ENCODE results near the gene EEF1A2. TPM values are rescaled to one million over a fixed set of nuclear protein-coding genes. Genes with fewer than 3 reads are reported as not detected.

EEF1A2 gene
- total RNA-seq, 6 experiments from 2014 or later = 0.22 to 153 (median 1.0) TPM

DNA sequence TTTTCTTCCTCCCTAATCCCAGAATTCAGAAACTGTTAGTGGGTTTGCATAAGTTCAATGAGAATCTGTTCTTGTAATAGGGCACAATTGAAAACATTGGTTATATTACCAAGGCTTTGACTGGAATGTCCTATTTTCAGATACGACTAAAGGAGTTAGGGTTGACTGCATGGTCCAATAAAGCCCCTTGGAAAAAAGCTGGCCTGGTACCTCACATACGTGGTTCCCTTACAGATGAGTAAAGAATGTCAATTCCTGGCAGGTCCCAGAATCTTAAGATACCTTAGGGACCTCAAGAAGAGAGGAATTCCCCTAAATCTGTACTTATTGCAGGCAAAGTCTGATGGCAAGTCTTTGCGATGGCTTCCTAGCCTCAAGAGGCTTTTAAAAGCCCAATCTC, 26.3 kb upstream of the EEF1A2 start:
- no peaks in the 10 kb centered on the region for H3K9me3 ChIP-seq
- H3K36me3 ChIP-seq = no peaks in the 10 kb centered on the region
- no peak overlapping the region for H3K27ac ChIP-seq
- TF ChIP-seq, protein P1, sequence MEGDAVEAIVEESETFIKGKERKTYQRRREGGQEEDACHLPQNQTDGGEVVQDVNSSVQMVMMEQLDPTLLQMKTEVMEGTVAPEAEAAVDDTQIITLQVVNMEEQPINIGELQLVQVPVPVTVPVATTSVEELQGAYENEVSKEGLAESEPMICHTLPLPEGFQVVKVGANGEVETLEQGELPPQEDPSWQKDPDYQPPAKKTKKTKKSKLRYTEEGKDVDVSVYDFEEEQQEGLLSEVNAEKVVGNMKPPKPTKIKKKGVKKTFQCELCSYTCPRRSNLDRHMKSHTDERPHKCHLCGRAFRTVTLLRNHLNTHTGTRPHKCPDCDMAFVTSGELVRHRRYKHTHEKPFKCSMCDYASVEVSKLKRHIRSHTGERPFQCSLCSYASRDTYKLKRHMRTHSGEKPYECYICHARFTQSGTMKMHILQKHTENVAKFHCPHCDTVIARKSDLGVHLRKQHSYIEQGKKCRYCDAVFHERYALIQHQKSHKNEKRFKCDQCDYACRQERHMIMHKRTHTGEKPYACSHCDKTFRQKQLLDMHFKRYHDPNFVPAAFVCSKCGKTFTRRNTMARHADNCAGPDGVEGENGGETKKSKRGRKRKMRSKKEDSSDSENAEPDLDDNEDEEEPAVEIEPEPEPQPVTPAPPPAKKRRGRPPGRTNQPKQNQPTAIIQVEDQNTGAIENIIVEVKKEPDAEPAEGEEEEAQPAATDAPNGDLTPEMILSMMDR (IDR thresholded peaks at IDR 0.05) = no peak
- no peak for TF ChIP-seq POLR2A (IDR thresholded peaks at IDR 0.05)
- no peak overlapping the region for H3K4me3 ChIP-seq
- 78% methylated on average over 3 of the region's 3 CpGs for WGBS (ENCODE audit: insufficient coverage, low coverage, low lambda C conversion rate, missing lambda C conversion rate)
- DNase-seq (no peak), ATAC-seq (no peak)
- H3K27me3 ChIP-seq = no peaks in the 10 kb centered on the region
- intact Hi-C loops (cut with DNase I) = no loop called here
- peaks cover 0 to 7% (median 2%) of the 10 kb centered on the region in 4 donors for H3K4me1 ChIP-seq

DNA sequence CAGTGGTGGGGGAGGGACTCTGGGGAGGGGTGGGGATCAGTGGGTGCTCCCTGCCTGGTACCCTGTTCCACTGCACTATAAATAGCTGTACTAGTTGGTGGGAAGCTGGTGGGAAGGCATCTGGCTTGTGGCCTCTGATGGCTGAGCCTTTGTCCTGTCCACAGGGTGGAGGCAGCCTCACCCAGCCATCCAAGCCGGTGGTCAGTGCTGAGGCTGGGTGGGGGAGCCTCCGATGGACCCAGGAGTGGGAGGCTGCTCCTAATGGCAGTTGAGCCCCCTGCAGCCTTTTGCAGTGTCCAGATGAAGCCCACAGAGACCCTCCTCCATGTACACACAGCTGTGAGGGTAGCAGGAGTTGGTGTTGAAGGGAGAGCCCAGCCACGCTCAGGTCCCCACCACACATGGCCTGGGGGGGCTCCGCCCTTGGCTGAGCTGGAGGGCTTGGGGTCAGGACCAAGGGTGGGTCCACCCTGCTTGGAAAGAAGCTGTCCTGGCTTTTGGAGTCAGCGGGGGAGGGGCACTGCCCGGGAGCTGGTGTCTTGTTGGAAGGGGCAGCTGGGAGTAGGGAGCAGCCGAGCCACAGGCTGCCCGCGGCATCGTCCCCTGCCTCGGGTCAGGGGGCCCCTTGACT, 24.2 kb upstream of the EEF1A2 start:
- Histone ChIP-seq H3K27ac (no peak overlapping the region), H3K36me3 (no peaks in the 10 kb centered on the region), H3K9me3 (no peaks in the 10 kb centered on the region), H3K4me1 (peaks cover 0 to 10% (median 2%) of the 10 kb centered on the region in 4 donors), H3K27me3 (no peaks in the 10 kb centered on the region), H3K4me3 (no peak overlapping the region)
- DNase-seq (peak in 2 of 3 donors; percentile 28 to 53), ATAC-seq (no peak)
- WGBS (ENCODE audit: insufficient coverage, low coverage, low lambda C conversion rate, missing lambda C conversion rate) = no CpG with 5 or more reads among the region's 11 CpGs
- intact Hi-C loops (cut with DNase I) = no loop called here
- TF ChIP-seq, protein P1 (IDR thresholded peaks at IDR 0.05) = no peak
- TF ChIP-seq POLR2A (IDR thresholded peaks at IDR 0.05) = no peak

DNA sequence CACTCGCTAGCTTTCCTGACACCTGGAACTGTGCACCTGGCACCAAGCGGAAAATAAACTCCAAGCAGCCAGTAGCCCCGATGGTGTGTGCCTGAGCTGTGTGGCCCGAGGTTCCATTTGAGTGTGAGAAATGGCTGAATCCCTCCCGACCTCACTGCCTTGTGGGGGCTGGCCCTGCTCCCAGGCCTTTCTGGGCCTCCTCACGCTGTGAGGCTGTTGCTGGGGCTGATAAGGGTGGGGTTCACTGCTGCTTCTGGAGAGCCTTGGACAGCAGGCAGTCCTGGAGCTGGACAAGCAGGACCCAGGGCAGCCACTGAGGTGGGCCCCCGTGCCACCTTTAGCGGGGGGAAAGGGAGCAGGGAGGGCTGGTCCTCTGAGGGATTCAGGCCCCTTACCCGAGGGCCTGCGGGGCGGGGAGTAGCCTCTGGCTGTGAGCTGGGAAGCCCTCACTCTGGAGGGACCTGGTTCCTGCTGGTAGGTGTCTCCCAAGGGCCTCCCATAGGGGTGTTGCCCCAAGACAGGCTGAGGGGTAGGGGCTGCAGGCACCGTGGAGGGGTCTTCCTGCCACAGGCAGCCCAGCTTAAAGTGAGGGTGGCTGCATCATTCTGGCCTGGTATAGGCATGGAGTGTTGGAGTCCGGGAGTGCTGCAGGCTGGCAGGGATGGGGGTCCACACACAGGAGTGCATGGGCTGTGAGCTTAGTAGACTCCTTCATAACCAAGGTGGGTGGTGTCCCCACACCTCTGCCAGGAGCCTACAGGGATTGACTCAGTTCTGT, 23.4 kb upstream of the EEF1A2 start:
- DNase-seq = peak; percentile 21 to 48 (median 42)

DNA sequence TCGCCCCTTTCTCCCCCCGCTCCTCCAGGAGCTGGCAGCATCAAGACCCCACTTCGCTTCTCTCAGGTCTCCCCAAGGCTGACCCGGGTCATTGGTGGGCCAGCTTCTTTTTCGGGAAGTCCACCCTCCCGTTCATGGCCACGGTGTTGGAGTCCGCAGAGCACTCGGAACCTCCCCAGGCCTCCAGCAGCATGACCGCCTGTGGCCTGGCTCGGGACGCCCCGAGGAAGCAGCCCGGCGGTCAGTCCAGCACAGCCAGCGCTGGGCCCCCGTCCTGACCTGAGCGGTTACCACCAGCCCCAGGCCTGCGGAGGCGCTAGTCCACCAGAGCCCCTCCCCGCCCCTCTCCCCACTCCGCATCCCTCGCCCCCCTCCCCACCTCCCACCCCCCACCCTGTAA, 22.7 kb upstream of the EEF1A2 start:
- Histone ChIP-seq H3K4me3 (peak overlapping the region; percentile 67 to 78 (median 75)), H3K4me1 (peaks cover 0 to 10% (median 2%) of the 10 kb centered on the region in 4 donors), H3K27ac (peak overlapping the region in 2 of 3 donors; percentile 94 to 98), H3K9me3 (no peaks in the 10 kb centered on the region), H3K36me3 (no peaks in the 10 kb centered on the region), H3K27me3 (no peaks in the 10 kb centered on the region)
- whole genome bisulfite sequencing (ENCODE audit: insufficient coverage, low coverage, low lambda C conversion rate, missing lambda C conversion rate) = 60% methylated on average over 5 of the region's 23 CpGs
- no peak for TF ChIP-seq POLR2A (IDR thresholded peaks at IDR 0.05)
- TF ChIP-seq, protein P1 (IDR thresholded peaks at IDR 0.05) = no peak
- intact Hi-C loops (cut with DNase I) = no loop called here
- peak; percentile 36 to 56 (median 44) for DNase-seq
- no peak for ATAC-seq

More for the DNA sequence above, 23.4 kb upstream of the EEF1A2 start:
- TF ChIP-seq, protein P1 (IDR thresholded peaks at IDR 0.05) = no peak
- intact Hi-C loops (cut with DNase I) = no loop called here
- 52% methylated on average over 3 of the region's 13 CpGs for WGBS (ENCODE audit: insufficient coverage, low coverage, low lambda C conversion rate, missing lambda C conversion rate)
- peaks cover 0 to 10% (median 2%) of the 10 kb centered on the region in 4 donors for H3K4me1 ChIP-seq
- no peak overlapping the region for H3K4me3 ChIP-seq
- no peaks in the 10 kb centered on the region for H3K27me3 ChIP-seq
- no peak for ATAC-seq
- no peaks in the 10 kb centered on the region for H3K9me3 ChIP-seq
- H3K27ac ChIP-seq = no peak overlapping the region
- no peaks in the 10 kb centered on the region for H3K36me3 ChIP-seq

Data from right lobe of liver (tissue), 6 donors.